ENCODE results near the gene FBXW7.

FBXW7 gene

GRCh38 chr4:152579107-152579764 is 43.3 kb upstream of the FBXW7 start:
- no peak for TF ChIP-seq SIN3A (IDR thresholded peaks at IDR 0.05; ENCODE audit: borderline replicate concordance, insufficient read depth, low read length)
- TF ChIP-seq, protein P1, sequence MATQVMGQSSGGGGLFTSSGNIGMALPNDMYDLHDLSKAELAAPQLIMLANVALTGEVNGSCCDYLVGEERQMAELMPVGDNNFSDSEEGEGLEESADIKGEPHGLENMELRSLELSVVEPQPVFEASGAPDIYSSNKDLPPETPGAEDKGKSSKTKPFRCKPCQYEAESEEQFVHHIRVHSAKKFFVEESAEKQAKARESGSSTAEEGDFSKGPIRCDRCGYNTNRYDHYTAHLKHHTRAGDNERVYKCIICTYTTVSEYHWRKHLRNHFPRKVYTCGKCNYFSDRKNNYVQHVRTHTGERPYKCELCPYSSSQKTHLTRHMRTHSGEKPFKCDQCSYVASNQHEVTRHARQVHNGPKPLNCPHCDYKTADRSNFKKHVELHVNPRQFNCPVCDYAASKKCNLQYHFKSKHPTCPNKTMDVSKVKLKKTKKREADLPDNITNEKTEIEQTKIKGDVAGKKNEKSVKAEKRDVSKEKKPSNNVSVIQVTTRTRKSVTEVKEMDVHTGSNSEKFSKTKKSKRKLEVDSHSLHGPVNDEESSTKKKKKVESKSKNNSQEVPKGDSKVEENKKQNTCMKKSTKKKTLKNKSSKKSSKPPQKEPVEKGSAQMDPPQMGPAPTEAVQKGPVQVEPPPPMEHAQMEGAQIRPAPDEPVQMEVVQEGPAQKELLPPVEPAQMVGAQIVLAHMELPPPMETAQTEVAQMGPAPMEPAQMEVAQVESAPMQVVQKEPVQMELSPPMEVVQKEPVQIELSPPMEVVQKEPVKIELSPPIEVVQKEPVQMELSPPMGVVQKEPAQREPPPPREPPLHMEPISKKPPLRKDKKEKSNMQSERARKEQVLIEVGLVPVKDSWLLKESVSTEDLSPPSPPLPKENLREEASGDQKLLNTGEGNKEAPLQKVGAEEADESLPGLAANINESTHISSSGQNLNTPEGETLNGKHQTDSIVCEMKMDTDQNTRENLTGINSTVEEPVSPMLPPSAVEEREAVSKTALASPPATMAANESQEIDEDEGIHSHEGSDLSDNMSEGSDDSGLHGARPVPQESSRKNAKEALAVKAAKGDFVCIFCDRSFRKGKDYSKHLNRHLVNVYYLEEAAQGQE (IDR thresholded peaks at IDR 0.05; ENCODE audit: insufficient read depth in 1 of 2, low read depth in 2 of 2, low read length in 2 of 2), result no peak
- TF ChIP-seq POLR2AphosphoS5 (IDR thresholded peaks at IDR 0.05; ENCODE audit: low read depth, low read length), result no peak
- no peak for TF ChIP-seq FOXP2 (optimal IDR thresholded peaks at IDR 0.05; ENCODE audit: borderline replicate concordance, extremely low read depth, extremely low read length, insufficient read depth)
- TF ChIP-seq TAF1 (IDR thresholded peaks at IDR 0.05; ENCODE audit: borderline replicate concordance, insufficient read depth, low read length), result no peak

GRCh38 chr4:152578670-152579069 is 42.8 kb upstream of the FBXW7 start:
- TF ChIP-seq TAF1 (IDR thresholded peaks at IDR 0.05; ENCODE audit: borderline replicate concordance, insufficient read depth, low read length) (no peak), FOXP2 (optimal IDR thresholded peaks at IDR 0.05; ENCODE audit: borderline replicate concordance, extremely low read depth, extremely low read length, insufficient read depth) (no peak), POLR2AphosphoS5 (IDR thresholded peaks at IDR 0.05; ENCODE audit: low read depth, low read length) (no peak), SIN3A (IDR thresholded peaks at IDR 0.05; ENCODE audit: borderline replicate concordance, insufficient read depth, low read length) (no peak)
- TF ChIP-seq, protein P1 (IDR thresholded peaks at IDR 0.05; ENCODE audit: insufficient read depth in 1 of 2, low read depth in 2 of 2, low read length in 2 of 2), result no peak

- TF ChIP-seq FOXP2 (optimal IDR thresholded peaks at IDR 0.05; ENCODE audit: borderline replicate concordance, extremely low read depth, extremely low read length, insufficient read depth), result no peak
- no peak for TF ChIP-seq TAF1 (IDR thresholded peaks at IDR 0.05; ENCODE audit: borderline replicate concordance, insufficient read depth, low read length)
- TF ChIP-seq POLR2AphosphoS5 (IDR thresholded peaks at IDR 0.05; ENCODE audit: low read depth, low read length), result no peak
- no peak for TF ChIP-seq SIN3A (IDR thresholded peaks at IDR 0.05; ENCODE audit: borderline replicate concordance, insufficient read depth, low read length)
- TF ChIP-seq, protein P1 (IDR thresholded peaks at IDR 0.05; ENCODE audit: insufficient read depth in 1 of 2, low read depth in 2 of 2, low read length in 2 of 2), result no peak
Measured at GRCh38 chr4:152577708-152578396, 42.0 kb upstream of the FBXW7 start.

DNA sequence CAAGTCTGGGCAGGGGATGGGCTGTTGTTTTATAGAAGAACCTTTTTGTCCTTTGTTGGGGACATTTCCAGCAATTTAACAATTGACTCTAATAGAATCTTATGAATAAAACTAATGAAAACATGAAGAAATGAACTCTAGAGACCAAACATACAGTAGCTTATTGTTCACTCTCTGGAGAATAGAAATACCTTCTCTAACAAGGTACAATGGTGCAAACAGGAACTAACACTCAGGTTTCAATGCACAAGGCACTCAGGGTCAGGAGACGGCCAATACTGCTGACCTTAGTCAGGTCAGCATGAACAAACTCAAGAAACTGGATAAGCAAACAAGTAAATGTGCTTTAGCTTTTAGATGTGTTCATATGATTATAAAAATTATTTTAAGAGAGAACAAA is 39.6 kb upstream of the FBXW7 start:
- no peak for TF ChIP-seq TAF1 (IDR thresholded peaks at IDR 0.05; ENCODE audit: borderline replicate concordance, insufficient read depth, low read length)
- TF ChIP-seq FOXP2 (optimal IDR thresholded peaks at IDR 0.05; ENCODE audit: borderline replicate concordance, extremely low read depth, extremely low read length, insufficient read depth), result no peak
- no peak for TF ChIP-seq POLR2AphosphoS5 (IDR thresholded peaks at IDR 0.05; ENCODE audit: low read depth, low read length)
- TF ChIP-seq, protein P1 (IDR thresholded peaks at IDR 0.05; ENCODE audit: insufficient read depth in 1 of 2, low read depth in 2 of 2, low read length in 2 of 2), result no peak
- TF ChIP-seq SIN3A (IDR thresholded peaks at IDR 0.05; ENCODE audit: borderline replicate concordance, insufficient read depth, low read length), result no peak

All from PFSK-1 (cell line).